ENCODE data around the gene ZC3H12D. TPM values are rescaled to one million over a fixed set of nuclear protein-coding genes. Genes with fewer than 3 reads are reported as not detected.

The ZC3H12D gene
- total and polyA plus RNA-seq, 2 of the 8 experiments (the other 6 are each of a cell fraction or from before 2014, with no cell fraction given): 0.05 to 0.07 TPM

DNA sequence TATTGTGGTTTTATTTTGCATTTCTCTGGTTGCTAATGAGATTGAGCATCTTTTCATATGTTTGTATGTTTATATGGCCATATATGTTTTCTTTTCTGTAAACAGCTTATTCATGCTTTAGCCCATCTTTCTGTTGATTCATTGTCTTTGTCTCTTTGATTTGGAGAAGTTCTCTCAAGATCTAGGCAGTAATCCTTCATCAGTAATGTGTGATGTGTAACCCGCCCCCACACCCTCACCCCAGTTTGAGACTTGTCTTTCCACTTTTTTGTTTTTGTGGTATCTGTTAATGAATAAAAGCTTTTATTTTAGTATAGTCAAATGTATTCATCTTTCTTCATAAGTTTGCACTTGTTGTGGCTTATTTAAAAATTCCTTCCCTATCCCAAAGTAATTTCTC is 26.0 kb downstream of the ZC3H12D start:
- TF ChIP-seq E2F6 (IDR thresholded peaks at IDR 0.05) (no peak), SUZ12 (IDR thresholded peaks at IDR 0.05; ENCODE audit: low read length) (no peak), POLR2AphosphoS5 (IDR thresholded peaks at IDR 0.05; ENCODE audit: low read depth, low read length) (no peak), HDAC2 (IDR thresholded peaks at IDR 0.05; ENCODE audit: borderline replicate concordance in 1 of 2, low read depth in 2 of 2, low read length in 2 of 2) (no peak), EGR1 (IDR thresholded peaks at IDR 0.05; ENCODE audit: borderline replicate concordance, low read depth, low read length) (no peak), SP2 (IDR thresholded peaks at IDR 0.05; ENCODE audit: low read length) (no peak), NRF1 (IDR thresholded peaks at IDR 0.05; ENCODE audit: low read depth, low read length) (no peak), TEAD4 (IDR thresholded peaks at IDR 0.05; ENCODE audit: low read depth, low read length) (no peak)
- Histone ChIP-seq H4K20me1 (replicated peaks in 1 of 2; ENCODE audit: control insufficient read depth in 1 of 2, insufficient read depth in 2 of 2, low read length in 2 of 2) (no peaks in the 10 kb centered on the region), H4K5ac (ENCODE audit: insufficient read length, low read depth, low read length) (no peak overlapping the region), H2AFZ (ENCODE audit: low read length) (no peak overlapping the region), H2BK120ac (replicated peaks; ENCODE audit: low read depth, low read length) (no peak overlapping the region), H2BK20ac (ENCODE audit: low read length) (no peak overlapping the region), H3K23me2 (ENCODE audit: low read depth, low read length) (no peaks in the 10 kb centered on the region), H3K56ac (replicated peaks; ENCODE audit: insufficient read length, low read depth, low read length) (no peak overlapping the region), H3K4me3 (ENCODE audit: extremely low read depth in 1 of 4, insufficient read depth in 2 of 4, low read depth in 3 of 4, low read length in 4 of 4) (no peak overlapping the region), H3K4me1 (replicated peaks in 1 of 4; ENCODE audit: control insufficient read depth in 3 of 4, insufficient read depth in 4 of 4, low read length in 3 of 4) (no peaks in the 10 kb centered on the region), H2BK12ac (ENCODE audit: low read depth, low read length) (no peak overlapping the region), H2AK5ac (ENCODE audit: low read depth, low read length) (no peak overlapping the region), H2BK5ac (ENCODE audit: low read depth, low read length) (no peak overlapping the region), H3K9ac (replicated peaks in 1 of 4; ENCODE audit: extremely low read depth in 1 of 4, low read depth in 3 of 4, low read length in 3 of 4) (no peak overlapping the region), H3K27ac (ENCODE audit: low read depth, low read length) (no peak overlapping the region), H3K14ac (ENCODE audit: insufficient read length) (no peak overlapping the region), H3K36me3 (ENCODE audit: control insufficient read depth in 2 of 4, insufficient read depth in 4 of 4, low read length in 3 of 4) (no peaks in the 10 kb centered on the region), H3K79me2 (ENCODE audit: control insufficient read depth in 1 of 2, insufficient read depth in 2 of 2, low read length in 2 of 2) (no peaks in the 10 kb centered on the region), H3K18ac (ENCODE audit: extremely low read depth, low read length) (no peak overlapping the region), H4K91ac (replicated peaks; ENCODE audit: insufficient read length, low read length) (no peak overlapping the region), H3K79me1 (ENCODE audit: low read depth, low read length) (no peaks in the 10 kb centered on the region), H3K4ac (replicated peaks; ENCODE audit: insufficient read length, low read depth, low read length) (no peak overlapping the region), H3K4me2 (ENCODE audit: insufficient read depth in 1 of 2, low read depth in 2 of 2, low read length in 2 of 2) (no peak overlapping the region), H3K9me3 (ENCODE audit: insufficient read depth in 2 of 2, low read depth in 1 of 2, low read length in 1 of 2) (no peaks in the 10 kb centered on the region), H2BK15ac (ENCODE audit: low read length) (no peak overlapping the region), H3K23ac (ENCODE audit: insufficient read length) (no peak overlapping the region), H4K8ac (ENCODE audit: extremely low read depth, insufficient read depth, low read length) (no peak overlapping the region), H3K27me3 (replicated peaks in 1 of 4; ENCODE audit: control insufficient read depth in 3 of 4, extremely low read depth in 1 of 4, insufficient read depth in 3 of 4, low read length in 3 of 4) (no peaks in the 10 kb centered on the region; a peak in 1 of 7 replicates)
- FAIRE-seq (no peak), DNase-seq (ENCODE audit: low read depth in 1 of 2, low spot score in 2 of 2) (no peak)
- ChIA-PET CTCF (ENCODE audit: partially characterized antibody) (interaction anchor here (0.7 to 2.2 kb wide), 3 partner anchors 10 to 58 kb away, joined by 3 to 6 read pairs (median 3); no protein-coding TSS in a partner anchor), POLR2A (ENCODE audit: partially characterized antibody) (no interaction called here)
- 69% methylated on average over 1 of the region's 1 CpG; no CpG with 5 or more reads in 1 of the 2 experiments for WGBS, 2 experiments (ENCODE audit: extremely low coverage in 1 of 2, insufficient coverage in 1 of 2, insufficient read length in 1 of 2, insufficient replicate concordance in 2 of 2, low coverage in 1 of 2, low lambda C conversion rate in 2 of 2, missing lambda C conversion rate in 1 of 2)
